ENCODE data around the gene BTG1.
"Not testable (repeated sequence)": the region's sequence is repeated elsewhere in the genome, so short reads cannot be mapped to it uniquely, and the experiment has no call there.

BTG1 gene

GRCh38 chr12:92096346-92097136 lies 49.1 kb downstream of the BTG1 start:
- peak; percentile 11 for DNase-seq (ENCODE audit: low spot score)

DNA sequence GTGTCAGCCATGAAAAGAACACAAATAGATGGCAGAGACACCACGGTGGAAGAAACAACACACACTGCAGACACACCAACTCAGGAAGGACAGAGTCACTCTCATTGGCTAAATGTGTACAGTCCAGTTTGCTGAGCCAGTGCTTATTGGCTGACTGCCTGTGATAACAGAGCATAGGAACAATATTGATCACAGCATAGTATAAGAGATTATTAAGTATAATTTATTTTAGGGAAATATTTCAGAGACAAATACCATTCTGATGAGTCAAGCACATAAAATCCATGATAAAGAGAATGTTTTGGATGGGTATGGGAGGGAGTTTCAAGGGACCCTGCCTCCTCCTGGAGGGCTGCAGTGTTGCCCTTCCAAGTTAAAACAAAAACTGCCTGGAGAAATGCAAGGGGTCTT lies 50.9 kb downstream of the BTG1 start:
- no peak for DNase-seq (ENCODE audit: low spot score)

GRCh38 chr12:92094301-92094700 lies 51.3 kb downstream of the BTG1 start:
- DNase-seq (ENCODE audit: low spot score): not testable (repeated sequence)

Data from CD4-positive, alpha-beta T cell treated with Interleukin-15 for 4 hours (primary cell).